Measurements from ENCODE around the gene RXFP2.

RXFP2 gene

GRCh38 chr13:31722673-31723072 lies 16.7 kb upstream of the RXFP2 start:
- no peak for TF ChIP-seq CTCF (IDR thresholded peaks at IDR 0.05; ENCODE audit: low read length, missing control alignments)
- DNase-seq (ENCODE audit: low read depth), result peak; percentile 18
- no peak overlapping the region for H3K4me3 ChIP-seq (replicated peaks; ENCODE audit: low read depth, low read length)

- TF ChIP-seq CTCF (IDR thresholded peaks at IDR 0.05; ENCODE audit: low read length, missing control alignments), result no peak
Measured at GRCh38 chr13:31725841-31726240, 13.5 kb upstream of the RXFP2 start.

GRCh38 chr13:31731921-31732320 lies 7.4 kb upstream of the RXFP2 start:
- TF ChIP-seq CTCF (IDR thresholded peaks at IDR 0.05; ENCODE audit: low read length, missing control alignments), result no peak
- H3K4me3 ChIP-seq (replicated peaks; ENCODE audit: low read depth, low read length), result no peak overlapping the region
- DNase-seq (ENCODE audit: low read depth), result no peak

More at GRCh38 chr13:31725841-31726240, 13.5 kb upstream of the RXFP2 start:
- DNase-seq (ENCODE audit: low read depth), result no peak
- no peak overlapping the region for H3K4me3 ChIP-seq (replicated peaks; ENCODE audit: low read depth, low read length)

- peak; percentile 24 for DNase-seq (ENCODE audit: low read depth)
- no peak for TF ChIP-seq CTCF (IDR thresholded peaks at IDR 0.05; ENCODE audit: low read length, missing control alignments)
- peak overlapping the region; percentile 31 for H3K4me3 ChIP-seq (replicated peaks; ENCODE audit: low read depth, low read length)
Measured at GRCh38 chr13:31733066-31733465, 6.3 kb upstream of the RXFP2 start.

- H3K4me3 ChIP-seq (replicated peaks; ENCODE audit: low read depth, low read length), result no peak overlapping the region
- no peak for DNase-seq (ENCODE audit: low read depth)
- no peak for TF ChIP-seq CTCF (IDR thresholded peaks at IDR 0.05; ENCODE audit: low read length, missing control alignments)
Measured at GRCh38 chr13:31733647-31734046, 5.7 kb upstream of the RXFP2 start.

- TF ChIP-seq CTCF (IDR thresholded peaks at IDR 0.05; ENCODE audit: low read length, missing control alignments), result peak; percentile 98
- DNase-seq (ENCODE audit: low read depth), result peak; percentile 82
- no peak overlapping the region for H3K4me3 ChIP-seq (replicated peaks; ENCODE audit: low read depth, low read length)
Measured at GRCh38 chr13:31742097-31742734, 2.9 kb downstream of the RXFP2 start.

GRCh38 chr13:31747291-31747690 lies 8.0 kb downstream of the RXFP2 start:
- DNase-seq (ENCODE audit: low read depth), result no peak
- TF ChIP-seq CTCF (IDR thresholded peaks at IDR 0.05; ENCODE audit: low read length, missing control alignments), result no peak
- H3K4me3 ChIP-seq (replicated peaks; ENCODE audit: low read depth, low read length), result no peak overlapping the region
